Right atrium auricular region (tissue), 2 donors: ENCODE results near the gene PLXDC2. TPM values are rescaled to one million over a fixed set of nuclear protein-coding genes. Genes with fewer than 3 reads are reported as not detected.

Experiments
- DNase-seq: peaks from one replicate; pipeline ENCODE4 v3.0.0-alpha.2; 2019; ENCODE audit warnings: low spot score
- H3K27ac ChIP-seq, 2 donors: fragments of 200-600 bp; sonication (generic); 1 replicate in 1 of 2; 2 replicates in 1 of 2; pipeline ENCODE4 v1.5.1; 2016 to 2019
- H3K27me3 ChIP-seq, 2 donors: fragments of 200-600 bp; sonication (generic); one replicate each; pipeline versions ENCODE4 v1.5.1 to v1.6.0; 2017 to 2019
- H3K36me3 ChIP-seq: fragments of 200-600 bp; sonication (generic); one replicate; pipeline ENCODE4 v1.5.1; 2016
- H3K4me1 ChIP-seq, 2 donors: fragments of 200-600 bp; sonication (generic); one replicate each; pipeline versions ENCODE4 v1.5.1 to v1.6.0; 2017 to 2019
- H3K4me3 ChIP-seq, 2 donors: fragments of 200-600 bp; sonication (generic); 1 replicate in 1 of 2; 2 replicates in 1 of 2; pipeline ENCODE4 v1.5.1; 2017 to 2019; ENCODE audit warnings: mild to moderate bottlenecking in 1 of 2, moderate library complexity in 1 of 2
- H3K9me3 ChIP-seq, 2 donors: fragments of 200-600 bp; sonication (generic); one replicate each; pipeline ENCODE4 v1.5.1; 2019
- total RNA-seq, 2 donors: library from RNA; depleted of rRNA; stranded (reverse); fragments of >200 nt; gene quantifications; one replicate each; pipeline ENCODE4 v1.1.0, GENCODE V29; 2016
- TF ChIP-seq, protein P1 (sequence below), 2 donors: fragments of 200-600 bp; sonication (generic); IDR thresholded peaks; one replicate each; pipeline ENCODE4 v1.5.1; 2019; ENCODE audit warnings: antibody characterized with exemption in 2 of 2

PLXDC2 gene
- total RNA-seq, 2 donors from 2014 or later = 24.0 to 43.6 TPM

DNA sequence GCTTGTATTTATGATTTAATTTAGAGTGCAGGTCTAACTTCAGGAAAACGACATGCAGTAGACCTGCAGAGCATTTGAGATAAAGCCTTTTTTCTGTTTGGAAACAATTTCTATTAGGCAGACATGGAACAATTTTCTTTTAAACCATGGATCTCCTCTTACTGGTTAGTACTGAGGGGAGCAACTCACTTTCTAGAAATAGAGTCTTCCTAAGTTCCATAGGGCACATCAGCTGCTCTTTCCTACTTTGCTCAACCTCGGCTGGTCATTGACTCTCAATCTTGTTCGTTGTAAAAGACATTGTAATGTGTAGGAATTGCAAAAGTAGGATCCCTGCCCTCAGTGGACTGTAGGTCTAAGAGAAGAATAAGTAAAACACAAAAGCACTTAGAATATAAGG, 58.0 kb downstream of the PLXDC2 start:
- Histone ChIP-seq H3K4me3 (no peak overlapping the region), H3K27ac (no peak overlapping the region), H3K27me3 (no peaks in the 10 kb centered on the region), H3K4me1 (peaks cover 0 to 8% of the 10 kb centered on the region in 2 donors), H3K9me3 (no peaks in the 10 kb centered on the region), H3K36me3 (no peaks in the 10 kb centered on the region)
- no peak for DNase-seq
- TF ChIP-seq, protein P1, sequence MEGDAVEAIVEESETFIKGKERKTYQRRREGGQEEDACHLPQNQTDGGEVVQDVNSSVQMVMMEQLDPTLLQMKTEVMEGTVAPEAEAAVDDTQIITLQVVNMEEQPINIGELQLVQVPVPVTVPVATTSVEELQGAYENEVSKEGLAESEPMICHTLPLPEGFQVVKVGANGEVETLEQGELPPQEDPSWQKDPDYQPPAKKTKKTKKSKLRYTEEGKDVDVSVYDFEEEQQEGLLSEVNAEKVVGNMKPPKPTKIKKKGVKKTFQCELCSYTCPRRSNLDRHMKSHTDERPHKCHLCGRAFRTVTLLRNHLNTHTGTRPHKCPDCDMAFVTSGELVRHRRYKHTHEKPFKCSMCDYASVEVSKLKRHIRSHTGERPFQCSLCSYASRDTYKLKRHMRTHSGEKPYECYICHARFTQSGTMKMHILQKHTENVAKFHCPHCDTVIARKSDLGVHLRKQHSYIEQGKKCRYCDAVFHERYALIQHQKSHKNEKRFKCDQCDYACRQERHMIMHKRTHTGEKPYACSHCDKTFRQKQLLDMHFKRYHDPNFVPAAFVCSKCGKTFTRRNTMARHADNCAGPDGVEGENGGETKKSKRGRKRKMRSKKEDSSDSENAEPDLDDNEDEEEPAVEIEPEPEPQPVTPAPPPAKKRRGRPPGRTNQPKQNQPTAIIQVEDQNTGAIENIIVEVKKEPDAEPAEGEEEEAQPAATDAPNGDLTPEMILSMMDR (IDR thresholded peaks at IDR 0.05) = no peak

DNA sequence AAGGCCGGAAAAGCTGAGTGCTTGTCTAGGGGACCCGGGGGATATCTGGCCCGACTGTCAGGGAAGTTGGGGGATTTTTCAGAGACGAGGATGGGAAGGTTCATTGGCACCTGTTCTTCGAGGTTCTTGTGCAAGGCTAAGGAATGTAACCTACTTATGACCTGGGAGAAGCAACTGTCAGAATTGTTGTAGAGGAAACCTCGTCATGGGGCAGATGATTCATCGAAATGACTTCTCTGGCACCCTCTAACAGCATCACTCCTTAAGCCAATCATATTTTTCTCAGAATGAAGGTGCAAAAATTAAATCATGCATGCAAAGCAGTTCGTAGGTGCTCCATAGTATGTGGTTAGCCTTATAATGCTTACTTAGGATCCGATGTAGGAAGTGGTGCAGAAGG, 58.6 kb downstream of the PLXDC2 start:
- DNase-seq = no peak
- Histone ChIP-seq H3K27ac (no peak overlapping the region), H3K27me3 (no peaks in the 10 kb centered on the region), H3K4me1 (peaks cover 0 to 8% of the 10 kb centered on the region in 2 donors), H3K9me3 (no peaks in the 10 kb centered on the region), H3K36me3 (no peaks in the 10 kb centered on the region), H3K4me3 (no peak overlapping the region)
- TF ChIP-seq, protein P1 (IDR thresholded peaks at IDR 0.05) = no peak

DNA sequence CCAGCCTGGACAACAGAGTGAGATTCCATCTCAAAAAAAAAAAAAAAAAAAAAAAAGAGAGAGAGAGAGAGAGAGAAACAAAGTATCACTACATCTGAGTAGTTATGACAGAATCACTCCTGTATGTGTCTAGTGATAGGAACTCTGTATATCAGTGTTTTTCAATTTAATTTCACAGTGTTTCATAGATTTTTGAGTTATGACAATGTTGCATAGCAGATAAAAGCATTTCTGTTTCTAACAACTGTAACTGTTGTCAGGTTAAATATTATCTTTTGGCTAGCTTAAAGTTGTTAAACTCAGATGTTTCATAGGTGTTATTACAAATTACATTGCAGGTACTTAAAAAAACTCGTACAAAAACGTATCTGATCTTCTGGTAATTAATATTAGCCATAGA, 60.3 kb downstream of the PLXDC2 start:
- Histone ChIP-seq H3K27ac (no peak overlapping the region), H3K9me3 (no peaks in the 10 kb centered on the region), H3K4me3 (no peak overlapping the region), H3K36me3 (no peaks in the 10 kb centered on the region), H3K4me1 (peaks cover 0 to 8% of the 10 kb centered on the region in 2 donors), H3K27me3 (no peaks in the 10 kb centered on the region)
- DNase-seq = no peak
- TF ChIP-seq, protein P1 (IDR thresholded peaks at IDR 0.05) = no peak

DNA sequence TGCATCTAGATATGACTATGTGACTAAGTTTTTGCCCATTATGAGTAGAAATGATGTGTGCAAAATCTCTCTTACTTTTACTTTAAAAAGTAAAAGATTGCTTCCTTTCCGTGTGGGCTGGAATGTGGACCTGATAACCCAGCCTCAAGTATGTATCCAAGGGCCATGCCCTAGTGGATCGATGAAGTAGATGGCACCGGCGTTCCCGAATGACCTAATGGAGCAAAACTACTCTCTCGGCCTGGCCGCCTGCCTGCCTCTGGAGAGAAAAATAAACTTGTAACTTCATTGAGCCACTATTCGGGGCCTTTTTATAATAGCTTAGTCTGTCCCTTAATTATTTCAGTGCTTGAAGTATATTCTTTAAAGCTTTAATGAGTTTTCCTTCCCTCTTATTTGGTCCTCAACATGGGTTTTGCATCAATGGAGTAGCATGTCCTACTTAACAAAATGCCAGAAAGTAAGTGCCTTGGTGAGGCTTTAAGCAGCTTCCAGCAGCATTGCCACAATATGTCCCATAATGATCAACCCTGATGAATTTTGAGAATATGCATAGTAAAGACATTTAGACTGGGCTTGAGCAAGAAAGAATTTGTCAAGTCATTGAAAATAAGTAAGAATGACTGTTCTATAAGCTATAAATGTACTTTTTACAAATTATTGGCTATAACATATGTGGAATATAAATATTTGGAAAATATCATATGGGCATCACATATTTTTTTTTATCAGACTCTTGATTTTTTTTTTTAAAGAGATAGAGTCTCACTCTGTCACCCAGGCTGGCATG, 61.4 kb downstream of the PLXDC2 start:
- no peaks in the 10 kb centered on the region for H3K9me3 ChIP-seq
- peaks cover 0 to 1% of the 10 kb centered on the region in 2 donors for H3K4me1 ChIP-seq
- peak overlapping the region in 1 of 2 donors; percentile 5 for H3K27ac ChIP-seq
- TF ChIP-seq, protein P1 (IDR thresholded peaks at IDR 0.05) = no peak
- H3K4me3 ChIP-seq = no peak overlapping the region
- no peaks in the 10 kb centered on the region for H3K27me3 ChIP-seq
- no peaks in the 10 kb centered on the region for H3K36me3 ChIP-seq
- no peak for DNase-seq

DNA sequence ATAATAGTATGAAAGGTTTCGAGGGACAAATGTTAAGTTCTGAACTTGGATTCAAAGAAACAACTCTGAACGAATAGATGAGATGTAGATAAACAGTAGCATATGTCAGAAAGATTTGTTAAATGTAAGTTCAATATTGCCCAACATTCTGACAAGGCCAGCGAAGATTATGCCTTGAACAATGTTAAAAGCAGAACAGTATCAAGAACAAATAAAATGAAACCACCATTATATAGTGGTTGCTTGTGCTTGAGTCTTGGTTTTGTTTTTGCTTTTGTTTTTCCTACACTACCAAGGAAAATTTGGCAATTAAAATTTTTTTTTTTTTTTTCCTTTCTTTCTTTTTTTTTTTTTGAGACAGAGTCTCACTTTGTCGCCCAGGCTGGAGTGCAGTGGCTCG, 66.4 kb downstream of the PLXDC2 start:
- no peaks in the 10 kb centered on the region for H3K9me3 ChIP-seq
- TF ChIP-seq, protein P1 (IDR thresholded peaks at IDR 0.05) = no peak
- no peaks in the 10 kb centered on the region for H3K27me3 ChIP-seq
- no peak for DNase-seq
- H3K4me3 ChIP-seq = no peak overlapping the region
- no peak overlapping the region for H3K27ac ChIP-seq
- no peaks in the 10 kb centered on the region for H3K36me3 ChIP-seq
- H3K4me1 ChIP-seq = no peaks in the 10 kb centered on the region
